ENCODE results near the gene ARCN1. TPM values are rescaled to one million over a fixed set of nuclear protein-coding genes. Genes with fewer than 3 reads are reported as not detected.
A peak's percentile ranks its signal among the peaks of the same experiment; 100 is the strongest.
"Not testable (repeated sequence)": the region's sequence is repeated elsewhere in the genome, so short reads cannot be mapped to it uniquely, and the experiment has no call there.

The ARCN1 gene
- total RNA-seq, 1 donor from 2014 or later = 179 TPM

GRCh38 chr11:118605116-118605867 lies 33.1 kb downstream of the ARCN1 start:
- peak; percentile 55 for DNase-seq (ENCODE audit: low read depth)

DNA sequence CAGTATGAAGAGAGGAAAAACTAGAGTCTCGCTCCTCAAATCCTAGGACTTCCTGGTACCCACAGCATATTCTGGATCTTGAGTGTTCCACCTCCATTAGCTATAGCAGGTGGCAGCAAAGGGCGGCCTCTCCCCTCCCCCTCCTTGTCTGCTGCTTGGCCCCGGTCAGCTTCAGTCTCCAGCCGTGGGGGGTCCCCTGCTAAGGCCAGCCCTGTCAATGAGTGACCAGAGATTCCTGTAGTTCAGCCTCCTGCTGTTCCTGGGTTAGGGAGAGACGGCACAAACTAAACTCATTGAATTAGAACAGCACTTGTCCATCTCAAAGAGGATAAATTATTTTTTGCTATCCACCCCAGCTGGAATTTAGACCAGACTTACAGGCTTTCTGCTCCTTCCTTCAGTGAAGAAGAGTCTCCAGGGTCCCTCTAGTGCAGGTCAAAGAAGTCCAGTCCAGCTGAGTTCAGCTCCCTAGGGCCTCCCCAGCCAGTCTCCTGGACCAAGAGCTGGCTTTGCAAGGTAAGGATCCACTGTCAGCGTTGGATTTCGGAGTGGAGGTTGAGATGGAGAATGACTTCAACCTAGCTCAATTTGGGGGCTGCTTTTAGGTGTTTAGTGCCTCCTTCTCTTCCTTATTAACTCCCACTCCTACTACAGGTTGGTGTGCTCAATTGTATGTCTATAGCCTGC lies 34.1 kb downstream of the ARCN1 start:
- DNase-seq (ENCODE audit: low read depth) = peak; percentile 84

DNA sequence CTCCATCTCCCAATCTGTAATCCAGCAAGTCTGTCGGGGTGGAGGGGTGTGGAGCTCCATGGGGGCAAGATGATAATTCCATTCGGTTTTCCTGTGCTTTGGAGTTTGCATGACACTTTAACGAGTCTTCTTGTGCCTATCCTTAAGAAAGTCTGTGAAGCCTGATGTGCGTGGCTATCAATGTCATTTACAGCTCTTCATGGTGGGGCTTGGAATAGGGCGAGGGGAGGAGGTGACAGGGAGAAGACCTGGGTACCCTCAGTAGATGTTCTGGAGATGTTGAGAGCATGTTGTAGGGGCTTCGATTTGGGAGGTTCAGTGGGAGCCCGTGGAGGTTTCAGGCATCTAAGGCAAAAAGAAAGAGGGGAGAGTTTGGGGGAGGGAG lies 34.6 kb downstream of the ARCN1 start:
- no peak for DNase-seq (ENCODE audit: low read depth)

DNA sequence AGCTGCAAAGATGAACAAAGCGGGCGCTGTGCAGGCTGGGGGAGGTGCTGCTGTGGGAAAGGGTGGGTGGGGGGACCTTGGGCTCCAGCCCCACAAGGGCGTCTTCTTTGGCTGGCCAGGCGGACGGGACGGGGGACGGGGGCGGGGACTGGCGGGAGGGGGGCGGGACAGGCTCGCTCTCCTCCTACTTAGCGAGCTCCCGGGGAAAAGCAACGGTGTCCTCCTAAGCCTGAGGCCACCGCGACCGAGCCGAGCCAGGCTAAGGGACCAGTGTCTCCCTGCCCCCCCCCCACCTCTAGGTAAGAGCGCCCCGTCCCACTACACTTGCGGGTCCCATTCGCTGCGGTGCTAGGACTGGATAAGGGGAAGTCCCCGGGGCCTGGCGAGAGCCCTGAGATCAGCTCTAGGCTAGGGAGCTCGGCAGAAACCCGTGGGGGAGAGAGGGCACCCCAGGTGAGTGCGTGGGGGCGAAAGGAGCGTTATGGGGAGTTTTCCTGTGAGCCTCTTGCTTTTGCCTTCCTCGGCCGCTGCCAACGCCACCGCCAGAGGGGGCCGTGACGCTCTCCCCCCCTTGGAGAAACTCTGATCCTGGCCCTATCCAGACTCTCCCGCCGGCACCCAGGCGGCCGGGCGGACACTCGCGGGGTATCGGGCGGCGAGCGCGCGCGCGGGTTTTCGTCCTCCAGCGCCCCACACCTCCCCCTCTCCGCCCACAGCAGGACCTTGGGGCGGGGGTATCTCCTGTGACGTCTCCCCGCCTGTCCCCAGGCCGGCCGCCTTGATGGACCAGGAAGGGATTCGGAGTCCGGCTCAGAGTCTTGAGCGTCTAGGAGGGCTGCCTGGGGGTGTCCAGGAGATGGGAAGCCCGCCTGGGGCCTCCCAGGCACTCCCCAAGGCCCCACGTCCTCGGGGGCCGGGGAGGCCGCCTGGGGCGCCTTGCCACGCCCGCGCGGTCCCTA lies 35.5 kb downstream of the ARCN1 start, which contains the start of gene PHLDB1:
PHLDB1 (plus strand) TSS at position 215 of the 959 bp plus-strand sequence. CDS start 6,222 bp downstream, outside the sequence.
- no peak for DNase-seq (ENCODE audit: low read depth)

DNA sequence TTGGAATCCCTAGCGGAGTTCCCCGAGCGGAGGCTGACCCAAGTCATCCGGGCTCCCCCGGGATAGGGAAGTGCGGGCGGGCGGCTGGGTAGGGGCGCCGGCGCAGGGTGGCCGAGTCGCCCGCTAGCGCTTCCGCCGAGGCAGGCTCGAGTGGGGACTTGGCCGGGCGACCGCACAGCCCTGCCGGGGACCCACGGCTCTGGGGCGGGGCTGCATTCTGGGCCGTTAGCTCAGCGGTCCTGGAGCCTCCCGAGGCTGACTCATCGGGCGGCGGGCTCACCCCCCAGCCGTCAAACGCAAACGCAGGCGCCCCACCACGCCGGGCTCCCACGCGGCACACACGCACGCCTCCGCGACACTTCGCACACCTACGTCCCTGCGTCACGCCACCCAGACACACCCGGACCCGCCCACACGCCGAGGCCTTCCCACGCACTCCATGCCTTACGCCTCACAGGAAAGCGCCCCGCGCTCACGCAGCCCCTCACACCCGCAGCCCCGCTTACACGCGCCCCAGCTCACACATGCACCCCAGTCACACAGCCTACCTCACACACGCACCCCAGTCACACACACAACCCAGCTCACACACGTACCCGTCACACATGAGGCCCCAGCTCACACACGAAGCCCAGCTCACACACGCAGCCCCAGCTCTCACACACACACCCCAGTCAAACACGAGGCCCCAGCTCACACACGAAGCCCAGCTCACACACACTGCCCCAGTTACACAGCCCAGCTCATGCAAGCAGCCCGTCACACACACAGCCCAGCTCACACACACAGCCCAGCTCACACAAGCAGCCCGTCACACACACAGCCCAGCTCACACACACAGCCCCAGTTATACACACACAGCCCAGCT lies 36.4 kb downstream of the ARCN1 start:
- no peak for DNase-seq (ENCODE audit: low read depth)

- no peak for DNase-seq (ENCODE audit: low read depth)
Measured at GRCh38 chr11:118609380-118610224, 37.4 kb downstream of the ARCN1 start.

DNA sequence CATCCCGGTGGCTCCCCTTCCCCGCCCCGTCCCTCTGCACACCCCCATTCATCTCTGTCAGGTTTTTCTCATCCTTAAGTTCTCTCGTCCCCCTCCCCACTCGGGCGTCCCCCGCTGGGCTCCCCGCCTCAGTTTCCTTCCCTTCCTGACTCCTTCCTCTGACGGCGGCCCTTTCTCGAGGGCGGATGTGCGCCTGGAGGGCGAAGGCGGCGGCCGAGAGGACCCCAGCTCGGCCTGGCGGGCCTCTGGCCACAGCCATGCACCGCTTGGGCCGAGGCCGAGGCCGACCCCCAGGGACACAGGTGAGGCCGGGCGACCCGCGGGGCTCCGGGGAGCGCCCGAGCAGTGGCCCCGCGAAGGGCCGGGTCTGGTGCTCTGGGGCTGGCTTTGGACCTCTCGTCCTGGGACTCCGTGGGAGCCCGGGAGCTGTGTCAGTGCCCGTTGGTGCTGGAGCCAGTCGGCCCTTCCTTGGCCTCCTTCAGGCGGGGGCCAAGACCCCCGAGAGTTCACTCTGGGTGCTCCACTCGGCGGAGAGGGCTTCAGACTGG lies 38.1 kb downstream of the ARCN1 start:
- DNase-seq (ENCODE audit: low read depth) = no peak

- no peak for DNase-seq (ENCODE audit: low read depth)
Measured at GRCh38 chr11:118610773-118611432, 38.7 kb downstream of the ARCN1 start.

DNA sequence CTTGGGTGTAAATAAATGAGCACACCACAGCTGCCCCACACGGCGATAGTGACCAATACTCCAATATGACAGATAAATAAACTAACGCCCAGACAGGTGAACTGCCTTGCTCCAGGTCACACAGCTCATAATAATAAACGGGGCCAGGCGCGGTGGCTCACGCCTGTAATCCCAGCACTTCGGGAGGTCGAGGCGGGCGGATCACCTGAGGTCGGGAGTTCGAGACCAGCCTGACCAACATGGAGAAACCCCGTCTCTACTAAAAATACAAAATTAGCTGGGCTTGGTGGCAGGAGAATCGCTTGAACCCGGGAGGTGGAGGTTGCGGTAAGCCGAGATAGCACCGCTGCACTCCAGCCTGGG lies 39.2 kb downstream of the ARCN1 start:
- DNase-seq (ENCODE audit: low read depth) = not testable (repeated sequence)

DNA sequence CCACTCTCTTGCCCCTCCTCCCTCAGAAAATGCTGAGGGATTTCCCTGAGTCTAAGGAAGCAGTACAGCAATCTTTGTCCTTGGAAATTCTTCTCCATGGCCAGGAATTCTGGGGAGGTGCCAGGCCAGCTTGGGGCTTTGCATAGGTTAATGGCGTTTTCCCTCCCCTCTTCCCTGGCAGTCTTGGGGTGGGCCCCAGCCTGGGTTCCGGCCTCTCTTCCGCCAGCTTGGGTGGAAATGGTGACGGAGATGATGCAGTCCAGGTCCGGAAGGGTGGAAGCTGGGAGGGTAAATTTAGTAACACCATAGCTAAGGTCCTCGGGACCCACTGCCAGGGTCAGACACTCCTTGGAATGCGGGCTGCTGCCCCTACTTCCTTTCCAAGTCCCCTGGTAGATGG lies 40.2 kb downstream of the ARCN1 start:
- no peak for DNase-seq (ENCODE audit: low read depth)

GRCh38 chr11:118614511-118614910 lies 42.3 kb downstream of the ARCN1 start:
- no peak for DNase-seq (ENCODE audit: low read depth)

GRCh38 chr11:118615282-118615975 lies 43.2 kb downstream of the ARCN1 start:
- DNase-seq (ENCODE audit: low read depth) = peak; percentile 62

GRCh38 chr11:118615976-118616371 lies 43.8 kb downstream of the ARCN1 start:
- DNase-seq (ENCODE audit: low read depth) = no peak

DNA sequence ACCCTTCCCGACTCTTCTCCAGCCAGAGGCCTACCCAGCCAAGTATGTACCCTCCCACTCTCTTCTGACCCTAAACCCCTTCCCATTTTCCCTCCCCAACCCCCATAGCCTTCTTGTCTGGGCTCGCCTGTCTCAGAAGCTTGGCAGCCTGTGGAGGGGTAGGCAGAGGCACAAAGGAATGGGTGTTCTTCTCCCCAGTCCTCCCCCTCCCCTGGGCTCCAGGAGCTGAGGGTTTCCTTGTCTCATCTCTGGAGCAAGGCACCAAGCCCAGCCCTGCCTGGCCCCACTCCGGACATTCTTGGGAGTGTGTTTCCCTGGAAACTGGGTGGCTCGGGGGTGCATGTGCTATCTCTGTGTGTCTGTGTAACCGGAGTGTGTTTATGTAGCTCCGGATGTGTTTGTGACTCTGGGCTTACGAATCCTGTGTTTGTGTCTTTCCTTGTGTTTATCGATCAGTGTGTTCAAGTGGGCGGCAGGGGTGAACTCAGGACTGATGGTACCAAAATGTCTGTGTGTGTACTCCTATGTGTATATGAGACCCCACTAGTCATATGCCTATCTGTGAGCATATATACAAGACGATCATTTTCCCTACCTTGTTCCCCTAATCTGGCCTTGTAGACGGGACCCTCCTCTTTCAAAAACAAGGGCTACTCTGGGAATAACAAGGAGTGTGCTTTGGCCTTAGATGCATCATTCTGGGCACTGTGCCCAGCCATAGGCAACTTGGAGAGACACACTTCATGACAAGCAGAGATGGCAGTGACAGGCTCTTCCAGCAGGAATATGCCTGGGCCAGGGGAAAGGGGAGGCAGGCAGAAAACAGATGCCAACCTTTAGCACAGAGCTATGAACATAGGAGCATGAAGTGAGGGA lies 46.1 kb downstream of the ARCN1 start:
- DNase-seq (ENCODE audit: low read depth) = no peak

GRCh38 chr11:118618991-118619375 lies 46.8 kb downstream of the ARCN1 start:
- peak; percentile 46 for DNase-seq (ENCODE audit: low read depth)

- DNase-seq (ENCODE audit: low read depth) = peak; percentile 95
Measured at GRCh38 chr11:118619444-118620197, 47.4 kb downstream of the ARCN1 start.

DNA sequence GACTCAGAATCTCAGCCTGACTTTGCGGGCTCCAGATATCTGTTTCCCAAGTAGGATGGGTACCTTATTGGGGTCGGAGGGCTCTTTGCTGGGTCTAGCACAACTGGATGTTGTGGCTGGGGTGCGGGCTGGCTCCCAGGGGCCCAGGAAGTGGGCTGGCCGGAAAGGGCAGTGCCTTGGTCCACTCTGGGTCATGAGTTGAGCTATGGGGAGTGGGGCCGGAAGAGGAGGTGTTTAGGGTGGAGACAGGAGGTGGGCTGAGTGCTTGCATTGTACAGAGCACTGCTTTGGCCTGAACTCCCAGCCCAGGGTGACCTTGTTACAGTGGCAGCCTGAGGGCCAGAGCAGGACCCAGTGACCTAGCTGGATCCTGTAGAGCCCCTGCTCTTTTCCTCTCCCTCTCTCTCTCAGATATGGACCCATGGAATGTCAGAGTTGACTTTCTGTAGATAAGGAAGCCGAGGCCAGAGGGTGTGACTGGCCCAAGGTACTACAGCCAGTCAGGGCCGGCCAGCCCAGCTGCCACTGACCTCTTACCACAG lies 48.4 kb downstream of the ARCN1 start:
- no peak for DNase-seq (ENCODE audit: low read depth)
